ENCODE results near the gene CSF1. TPM values are rescaled to one million over a fixed set of nuclear protein-coding genes. Genes with fewer than 3 reads are reported as not detected.

CSF1 gene
- total and polyA plus RNA-seq, 2 of the 13 experiments (the other 11 are each of a cell fraction or from before 2014, with no cell fraction given), result 4.6 to 13.3 TPM

DNA sequence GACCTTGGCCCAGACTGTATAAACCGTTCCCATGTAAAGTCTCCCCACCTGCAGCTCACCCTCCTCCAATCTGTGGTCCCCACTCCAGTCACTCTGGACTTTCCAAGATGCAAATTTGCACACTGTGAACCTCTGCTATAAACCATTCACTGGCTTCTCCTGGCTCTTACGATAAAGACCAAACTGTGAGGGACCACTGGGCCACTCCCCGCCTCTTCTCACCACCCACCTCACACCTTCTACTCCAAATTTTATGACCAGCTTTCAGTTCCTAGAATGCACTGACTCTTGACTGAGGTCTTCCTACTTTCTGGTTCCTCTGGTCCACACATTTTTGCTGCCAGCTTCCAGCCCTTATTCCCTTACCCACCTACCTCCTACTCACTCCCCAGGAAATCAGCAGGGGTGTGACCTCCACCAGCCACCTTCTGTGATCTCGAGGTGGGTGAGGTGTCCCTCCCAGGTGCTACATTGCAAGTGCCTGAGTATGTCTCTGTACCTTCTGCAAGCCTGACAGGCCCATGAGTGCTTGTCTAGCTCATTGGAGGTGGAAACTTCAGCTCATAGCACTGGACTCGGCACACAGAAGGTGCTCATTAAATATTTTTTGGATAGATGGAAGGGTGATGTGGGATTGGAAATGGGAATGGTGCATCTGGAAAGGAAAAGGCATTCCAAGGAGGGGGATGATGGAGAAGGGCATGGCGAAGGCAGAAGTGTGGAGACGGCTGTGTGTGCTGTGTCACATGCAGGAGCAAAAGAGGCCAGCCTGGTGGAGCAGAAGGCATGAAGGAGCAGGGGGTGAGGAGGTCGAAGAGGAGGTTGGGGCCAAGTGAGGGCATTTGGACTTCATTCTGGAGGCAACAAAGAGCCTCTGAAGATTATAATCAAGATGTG, 15.6 kb upstream of the CSF1 start (continued):
- TF ChIP-seq KDM5B (CRISPR knock-in tag; IDR thresholded peaks at IDR 0.05; ENCODE audit: borderline replicate concordance) (0 out of 2 replicates have a peak, but pooled peaks have one; percentile 19), TSC22D2 (CRISPR knock-in tag; IDR thresholded peaks at IDR 0.05; ENCODE audit: borderline replicate concordance) (no peak), ZNF572 (CRISPR knock-in tag; IDR thresholded peaks at IDR 0.05) (no peak), NBN (conservative IDR thresholded peaks at IDR 0.05) (no peak), RAD51 (IDR thresholded peaks at IDR 0.05; ENCODE audit: borderline replicate concordance) (no peak), ZNF547 (CRISPR knock-in tag; IDR thresholded peaks at IDR 0.05) (no peak), ELF3 (CRISPR knock-in tag; IDR thresholded peaks at IDR 0.05) (no peak), SPEN (CRISPR knock-in tag; IDR thresholded peaks at IDR 0.05; ENCODE audit: low read depth) (no peak), PAXIP1 (CRISPR knock-in tag; conservative IDR thresholded peaks at IDR 0.05) (no peak), DMAP1 (CRISPR knock-in tag; IDR thresholded peaks at IDR 0.05) (no peak), ZNF776 (CRISPR knock-in tag; IDR thresholded peaks at IDR 0.05) (no peak), ZNF138 (CRISPR knock-in tag; IDR thresholded peaks at IDR 0.05; ENCODE audit: low read depth) (no peak), ZBTB39 (CRISPR knock-in tag; IDR thresholded peaks at IDR 0.05) (0 out of 2 replicates have a peak, but pooled peaks have one; percentile 59), ZNF704 (CRISPR knock-in tag; IDR thresholded peaks at IDR 0.05; ENCODE audit: borderline replicate concordance) (no peak), FOXA1 (IDR thresholded peaks at IDR 0.05) (no peak), FOXA1 (CRISPR knock-in tag; IDR thresholded peaks at IDR 0.05) (no peak)
- TF ChIP-seq, protein P1, sequence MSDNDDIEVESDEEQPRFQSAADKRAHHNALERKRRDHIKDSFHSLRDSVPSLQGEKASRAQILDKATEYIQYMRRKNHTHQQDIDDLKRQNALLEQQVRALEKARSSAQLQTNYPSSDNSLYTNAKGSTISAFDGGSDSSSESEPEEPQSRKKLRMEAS (IDR thresholded peaks at IDR 0.05), result peak; percentile 25; the same call in 1 of the 2 replicates
- TF ChIP-seq, protein P2, sequence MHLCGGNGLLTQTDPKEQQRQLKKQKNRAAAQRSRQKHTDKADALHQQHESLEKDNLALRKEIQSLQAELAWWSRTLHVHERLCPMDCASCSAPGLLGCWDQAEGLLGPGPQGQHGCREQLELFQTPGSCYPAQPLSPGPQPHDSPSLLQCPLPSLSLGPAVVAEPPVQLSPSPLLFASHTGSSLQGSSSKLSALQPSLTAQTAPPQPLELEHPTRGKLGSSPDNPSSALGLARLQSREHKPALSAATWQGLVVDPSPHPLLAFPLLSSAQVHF (CRISPR knock-in tag; IDR thresholded peaks at IDR 0.05), result 0 out of 2 replicates have a peak, but pooled peaks have one; percentile 36
- TF ChIP-seq, protein P3, sequence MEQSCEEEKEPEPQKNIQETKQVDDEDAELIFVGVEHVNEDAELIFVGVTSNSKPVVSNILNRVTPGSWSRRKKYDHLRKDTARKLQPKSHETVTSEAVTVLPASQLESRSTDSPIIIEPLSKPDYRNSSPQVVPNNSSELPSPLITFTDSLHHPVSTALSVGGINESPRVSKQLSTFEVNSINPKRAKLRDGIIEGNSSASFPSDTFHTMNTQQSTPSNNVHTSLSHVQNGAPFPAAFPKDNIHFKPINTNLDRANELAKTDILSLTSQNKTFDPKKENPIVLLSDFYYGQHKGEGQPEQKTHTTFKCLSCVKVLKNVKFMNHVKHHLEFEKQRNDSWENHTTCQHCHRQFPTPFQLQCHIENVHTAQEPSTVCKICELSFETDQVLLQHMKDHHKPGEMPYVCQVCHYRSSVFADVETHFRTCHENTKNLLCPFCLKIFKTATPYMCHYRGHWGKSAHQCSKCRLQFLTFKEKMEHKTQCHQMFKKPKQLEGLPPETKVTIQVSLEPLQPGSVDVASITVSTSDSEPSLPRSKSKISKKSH (CRISPR knock-in tag; IDR thresholded peaks at IDR 0.05; ENCODE audit: borderline replicate concordance), result no peak

Measured in HepG2 (cell line).